WTC11 (cell line): ENCODE measurements around the gene SH3TC2.

Source experiments
- CTCF ChIP-seq: fragments of 200-600 bp; IDR thresholded peaks from 2 replicates; pipeline ENCODE4 v1.8.0; 2022; ENCODE audit warnings: antibody characterized with exemption
- E2F5 ChIP-seq: sonication (generic); formaldehyde crosslinking; IDR thresholded peaks from 2 replicates; pipeline ENCODE4 v1.8.1; 2022; ENCODE audit warnings: mild to moderate bottlenecking, moderate library complexity, missing genetic modification reagents
- IRF2 ChIP-seq: sonication (generic); formaldehyde crosslinking; IDR thresholded peaks from 2 replicates; pipeline ENCODE4 v1.8.0; 2022; ENCODE audit warnings: low read depth, missing genetic modification reagents, borderline replicate concordance
- MYBL2 ChIP-seq: sonication (generic); formaldehyde crosslinking; IDR thresholded peaks from 2 replicates; pipeline ENCODE4 v1.8.1; 2023; ENCODE audit warnings: mild to moderate bottlenecking, moderate library complexity, missing genetic modification reagents
- NR3C1 ChIP-seq: sonication (generic); formaldehyde crosslinking; conservative IDR thresholded peaks from 2 replicates; pipeline ENCODE4 v1.8.1; 2023; ENCODE audit warnings: low read depth, mild to moderate bottlenecking, missing genetic modification reagents
- ZNF512 ChIP-seq: sonication (generic); formaldehyde crosslinking; IDR thresholded peaks from 2 replicates; pipeline ENCODE4 v1.8.1; 2022; ENCODE audit warnings: missing genetic modification reagents, borderline replicate concordance
- TF ChIP-seq, protein P1 (sequence below): sonication (generic); formaldehyde crosslinking; IDR thresholded peaks from 2 replicates; pipeline ENCODE4 v1.8.1; 2023; ENCODE audit warnings: mild to moderate bottlenecking, missing genetic modification reagents
- TF ChIP-seq, protein P2 (sequence below): sonication (generic); formaldehyde crosslinking; IDR thresholded peaks from 2 replicates; pipeline ENCODE4 v1.8.1; 2022; ENCODE audit warnings: low read depth, missing genetic modification reagents, borderline replicate concordance

- TF ChIP-seq CTCF (no peak), IRF2 (CRISPR knock-in tag) (no peak), ZNF512 (no peak), MYBL2 (CRISPR knock-in tag) (no peak), E2F5 (CRISPR knock-in tag) (no peak), NR3C1 (no peak)
- TF ChIP-seq, protein P1, sequence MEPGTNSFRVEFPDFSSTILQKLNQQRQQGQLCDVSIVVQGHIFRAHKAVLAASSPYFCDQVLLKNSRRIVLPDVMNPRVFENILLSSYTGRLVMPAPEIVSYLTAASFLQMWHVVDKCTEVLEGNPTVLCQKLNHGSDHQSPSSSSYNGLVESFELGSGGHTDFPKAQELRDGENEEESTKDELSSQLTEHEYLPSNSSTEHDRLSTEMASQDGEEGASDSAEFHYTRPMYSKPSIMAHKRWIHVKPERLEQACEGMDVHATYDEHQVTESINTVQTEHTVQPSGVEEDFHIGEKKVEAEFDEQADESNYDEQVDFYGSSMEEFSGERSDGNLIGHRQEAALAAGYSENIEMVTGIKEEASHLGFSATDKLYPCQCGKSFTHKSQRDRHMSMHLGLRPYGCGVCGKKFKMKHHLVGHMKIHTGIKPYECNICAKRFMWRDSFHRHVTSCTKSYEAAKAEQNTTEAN = no peak
- TF ChIP-seq, protein P2, sequence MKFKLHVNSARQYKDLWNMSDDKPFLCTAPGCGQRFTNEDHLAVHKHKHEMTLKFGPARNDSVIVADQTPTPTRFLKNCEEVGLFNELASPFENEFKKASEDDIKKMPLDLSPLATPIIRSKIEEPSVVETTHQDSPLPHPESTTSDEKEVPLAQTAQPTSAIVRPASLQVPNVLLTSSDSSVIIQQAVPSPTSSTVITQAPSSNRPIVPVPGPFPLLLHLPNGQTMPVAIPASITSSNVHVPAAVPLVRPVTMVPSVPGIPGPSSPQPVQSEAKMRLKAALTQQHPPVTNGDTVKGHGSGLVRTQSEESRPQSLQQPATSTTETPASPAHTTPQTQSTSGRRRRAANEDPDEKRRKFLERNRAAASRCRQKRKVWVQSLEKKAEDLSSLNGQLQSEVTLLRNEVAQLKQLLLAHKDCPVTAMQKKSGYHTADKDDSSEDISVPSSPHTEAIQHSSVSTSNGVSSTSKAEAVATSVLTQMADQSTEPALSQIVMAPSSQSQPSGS (CRISPR knock-in tag) = no peak
These were observed 72.0 kb downstream of the SH3TC2 start for GRCh38 chr5:148990817-148991216.
